HCT116 (cell line): Measurements from ENCODE around the gene SUSD4. TPM values are rescaled to one million over a fixed set of nuclear protein-coding genes. Genes with fewer than 3 reads are reported as not detected.

Experiments
- ATAC-seq: fragments of 200-7000 bp; cut with Tn5 transposase; 2 replicates; pipeline ENCODE4 v1.9.1; 2020; ENCODE audit warnings: mild to moderate bottlenecking, moderate library complexity
- BruUV-seq: library from RNA; stranded (reverse); fragments of 400-500 nt; replicated peaks from 2 replicates; lab custom pipeline; 2021; lab: Mats Ljungman, UMichigan
- CTCF ChIA-PET: fragments of 300-600 bp; sonication (Branson Sonifier 250); formaldehyde crosslinking; loops from one replicate; lab custom pipeline; 2021; ENCODE audit warnings: antibody characterized with exemption; lab: Charles Lee
- POLR2A ChIA-PET: fragments of 300-600, 350-600 bp; sonication (Branson Sonifier 250); formaldehyde crosslinking; loops from one replicate; lab custom pipeline; 2021; ENCODE audit warnings: antibody characterized with exemption; lab: Charles Lee
- RAD21 ChIA-PET, 2 experiments: fragments of 300-600 bp; sonication (Branson Sonifier 250); formaldehyde crosslinking; loops; one replicate each; lab custom pipeline; 2023; ENCODE audit warnings: low total read pairs in 2 of 2; ENCODE audit not compliant: uncharacterized antibody in 2 of 2, unreplicated experiment in 2 of 2, low non-redundant PET in 1 of 2; lab: Charles Lee
- DNase-seq: peaks from one replicate; pipeline ENCODE4 v3.0.0-alpha.2; 2010; ENCODE audit warnings: low read depth, low spot score
- H2AFZ ChIP-seq: fragments of 200-600 bp; shearing (Covaris generic), sonication (generic); 2 replicates; pipeline ENCODE4 v1.6.1; 2017; ENCODE audit warnings: low read depth, mixed run types, mixed read lengths, antibody characterized with exemption, low read length; ENCODE audit not compliant: poor library complexity, severe bottlenecking
- H3K27ac ChIP-seq: 2 replicates; pipeline ENCODE4 v1.5.1; 2012; ENCODE audit warnings: low read depth, low read length
- H3K27me3 ChIP-seq: fragments of 200-600 bp; sonication (generic); 2 replicates; pipeline ENCODE4 v1.6.1; 2016; ENCODE audit warnings: mixed run types, low read length, mixed read lengths; ENCODE audit not compliant: insufficient read depth
- H3K36me3 ChIP-seq, 2 experiments: fragments of 200-500 bp in 1 of 2; fragments of 200-600 bp in 1 of 2; sonication (Bioruptor generic) in 1 of 2; sonication (generic) in 1 of 2; 2 replicates each; pipeline versions ENCODE4 v1.5.1 to v1.6.1; 2014 to 2016; ENCODE audit warnings: low read length in 2 of 2, inconsistent platforms in 1 of 2, mixed read lengths in 1 of 2, mixed run types in 1 of 2; ENCODE audit not compliant: insufficient read depth in 2 of 2, control insufficient read depth in 1 of 2
- H3K4me1 ChIP-seq, 2 experiments: fragments of 200-600 bp in 1 of 2; sonication (generic) in 1 of 2; 2 replicates each; pipeline versions ENCODE4 v1.5.1 to v1.6.1; 2012 to 2017; ENCODE audit warnings: low read length in 2 of 2, inconsistent platforms in 1 of 2, mild to moderate bottlenecking in 1 of 2, mixed read lengths in 1 of 2, mixed run types in 1 of 2, moderate library complexity in 1 of 2; ENCODE audit not compliant: insufficient read depth in 2 of 2, control insufficient read depth in 1 of 2
- H3K4me2 ChIP-seq: fragments of 200-600 bp; sonication (generic); 2 replicates; pipeline ENCODE4 v1.6.1; 2017; ENCODE audit warnings: mixed run types, low read length, mixed read lengths
- H3K4me3 ChIP-seq, 2 experiments: fragments of 200-600 bp in 1 of 2; sonication (generic) in 1 of 2; replicated peaks in 1 of 2; 2 replicates each; pipeline ENCODE4 v1.5.1; 2011 to 2016; ENCODE audit warnings: low read length in 2 of 2, control low read depth in 1 of 2, low read depth in 1 of 2, mild to moderate bottlenecking in 1 of 2, mixed read lengths in 1 of 2, mixed run types in 1 of 2
- H3K79me2 ChIP-seq: fragments of 200-600 bp; sonication (generic); 2 replicates; pipeline ENCODE4 v1.6.1; 2017; ENCODE audit warnings: mild to moderate bottlenecking, mixed run types, low read length, moderate library complexity, mixed read lengths; ENCODE audit not compliant: insufficient read depth
- H3K9ac ChIP-seq: fragments of 200-600 bp; sonication (generic); 2 replicates; pipeline ENCODE4 v1.6.1; 2016; ENCODE audit warnings: low read length, mixed read lengths
- H3K9me2 ChIP-seq: fragments of 200-600 bp; sonication (generic), shearing (Covaris generic); 2 replicates; pipeline ENCODE4 v1.6.1; 2017; ENCODE audit warnings: mixed run types, mild to moderate bottlenecking, moderate library complexity; ENCODE audit not compliant: insufficient read depth
- H3K9me3 ChIP-seq, 2 experiments: fragments of 200-500 bp in 1 of 2; fragments of 200-600 bp in 1 of 2; sonication (Bioruptor generic) in 1 of 2; sonication (generic) in 1 of 2; 2 replicates each; pipeline ENCODE4 v1.6.1; 2014 to 2017; ENCODE audit warnings: low read length in 2 of 2, mixed read lengths in 2 of 2, inconsistent platforms in 1 of 2, low read depth in 1 of 2, mild to moderate bottlenecking in 1 of 2, mixed run types in 1 of 2, moderate library complexity in 1 of 2; ENCODE audit not compliant: control insufficient read depth in 1 of 2, insufficient read depth in 1 of 2
- H4K20me1 ChIP-seq: fragments of 200-600 bp; sonication (generic), shearing (Covaris generic); 2 replicates; pipeline ENCODE4 v1.6.1; 2017; ENCODE audit warnings: mixed run types, mild to moderate bottlenecking, moderate library complexity; ENCODE audit not compliant: insufficient read depth
- ATF3 ChIP-seq: IDR thresholded peaks from 2 replicates; pipeline ENCODE4 v1.6.1; 2012
- CBX3 ChIP-seq: IDR thresholded peaks from 2 replicates; pipeline ENCODE4 v1.6.1; 2012; ENCODE audit warnings: low read depth
- CEBPB ChIP-seq: IDR thresholded peaks from 2 replicates; pipeline ENCODE4 v1.6.1; 2012; ENCODE audit warnings: low read depth
- EZH2 ChIP-seq: fragments of 200-600 bp; sonication (generic); IDR thresholded peaks from 2 replicates; pipeline ENCODE4 v1.6.1; 2017; ENCODE audit warnings: antibody characterized with exemption, mixed run types
- EZH2phosphoT487 ChIP-seq: fragments of 200-600 bp; IDR thresholded peaks from 2 replicates; pipeline ENCODE4 v1.6.1; 2018; ENCODE audit warnings: antibody characterized with exemption, borderline replicate concordance
- FOSL1 ChIP-seq: IDR thresholded peaks from 2 replicates; pipeline ENCODE4 v1.6.1; 2012; ENCODE audit warnings: low read depth
- POLR2AphosphoS5 ChIP-seq: IDR thresholded peaks from 2 replicates; pipeline ENCODE4 v1.6.1; 2011; ENCODE audit warnings: mild to moderate bottlenecking, low read depth, low read length, moderate library complexity
- RAD21 ChIP-seq: IDR thresholded peaks from 2 replicates; pipeline ENCODE4 v1.6.1; 2012; ENCODE audit warnings: low read depth, mild to moderate bottlenecking
- REST ChIP-seq: IDR thresholded peaks from 2 replicates; pipeline ENCODE4 v1.6.1; 2012; ENCODE audit warnings: low read depth
- SIN3A ChIP-seq: IDR thresholded peaks from 2 replicates; pipeline ENCODE4 v1.6.1; 2012; ENCODE audit warnings: low read depth
- SP1 ChIP-seq: IDR thresholded peaks from 2 replicates; pipeline ENCODE4 v1.6.1; 2012; ENCODE audit warnings: low read depth
- SRF ChIP-seq: IDR thresholded peaks from 2 replicates; pipeline ENCODE4 v1.6.1; 2012; ENCODE audit warnings: low read depth
- TCF7L2 ChIP-seq: IDR thresholded peaks from 2 replicates; pipeline ENCODE4 v1.7.0; 2011; ENCODE audit warnings: borderline replicate concordance, inconsistent platforms; ENCODE audit not compliant: insufficient read depth, insufficient read length; ENCODE audit errors: extremely low read depth
- YY1 ChIP-seq: IDR thresholded peaks from 2 replicates; pipeline ENCODE4 v1.6.1; 2011; ENCODE audit warnings: low read length, low read depth, moderate library complexity, mild to moderate bottlenecking; ENCODE audit not compliant: insufficient replicate concordance; ENCODE audit errors: extremely low read depth
- ZFX ChIP-seq: fragments of 450-650 bp; IDR thresholded peaks from 2 replicates; pipeline ENCODE4 v1.6.1; 2017
- ZNF274 ChIP-seq: fragments of 200-500 bp; sonication (Bioruptor generic); IDR thresholded peaks from 2 replicates; pipeline ENCODE4 v1.6.1; 2014; ENCODE audit warnings: mild to moderate bottlenecking, low read depth, low read length, inconsistent platforms
- intact Hi-C: fragments of 100-400 bp; cut with micrococcal nuclease; formaldehyde crosslinking; loops from 2 replicates; pipeline ENCODE4 v1.10.0; 2022
- total RNA-seq: library from RNA; stranded (reverse); gene quantifications from one replicate; pipeline ENCODE4 v1.2.1, GENCODE V29; 2021; ENCODE audit not compliant: unreplicated experiment
- TF ChIP-seq, protein P1 (sequence below), 3 experiments: fragments of 200-600 bp in 1 of 3; sonication (generic) in 1 of 3; IDR thresholded peaks in 2 of 3; conservative IDR thresholded peaks in 1 of 3; 2 replicates each; pipeline ENCODE4 v1.5.1; 2012 to 2017; ENCODE audit warnings: low read depth in 2 of 3, low read length in 2 of 3, antibody characterized with exemption in 1 of 3, borderline replicate concordance in 1 of 3, control low read depth in 1 of 3, mild to moderate bottlenecking in 1 of 3, mixed read lengths in 1 of 3, mixed run types in 1 of 3, moderate library complexity in 1 of 3; ENCODE audit not compliant: insufficient read depth in 1 of 3
- TF ChIP-seq, protein P2 (sequence below): IDR thresholded peaks from 2 replicates; pipeline ENCODE4 v1.6.1; 2011; ENCODE audit warnings: mild to moderate bottlenecking, low read length, moderate library complexity; ENCODE audit not compliant: insufficient replicate concordance; ENCODE audit errors: extremely low read depth

SUSD4 gene
- total RNA-seq, 1 experiment from 2014 or later, result 0.59 TPM

GRCh38 chr1:223242971-223243370 lies 121.0 kb downstream of the SUSD4 start:
- Histone ChIP-seq H3K27ac (no peak overlapping the region), H3K4me1 (peaks cover 0 to 7% of the 10 kb centered on the region in 2 experiments; a peak in 1 of 4 replicates), H3K9me3 (no peaks in the 10 kb centered on the region), H2AFZ (no peak overlapping the region), H4K20me1 (no peaks in the 10 kb centered on the region), H3K27me3 (no peaks in the 10 kb centered on the region), H3K4me2 (no peak overlapping the region), H3K36me3 (no peaks in the 10 kb centered on the region)
- intact Hi-C loops, result no loop called here
- BruUV-seq, result no TSS peak
- POLR2A ChIA-PET, result no interaction called here
- RAD21 ChIA-PET, result no interaction called here
- CTCF ChIA-PET, result no interaction called here
- TF ChIP-seq YY1 (no peak), EZH2 (no peak), SRF (no peak), CEBPB (no peak), SP1 (no peak), FOSL1 (no peak), ATF3 (no peak), CBX3 (no peak), TCF7L2 (no peak), SIN3A (no peak), RAD21 (no peak), POLR2AphosphoS5 (no peak), REST (no peak), ZNF274 (no peak), EZH2phosphoT487 (no peak), ZFX (no peak)
- TF ChIP-seq, protein P1, sequence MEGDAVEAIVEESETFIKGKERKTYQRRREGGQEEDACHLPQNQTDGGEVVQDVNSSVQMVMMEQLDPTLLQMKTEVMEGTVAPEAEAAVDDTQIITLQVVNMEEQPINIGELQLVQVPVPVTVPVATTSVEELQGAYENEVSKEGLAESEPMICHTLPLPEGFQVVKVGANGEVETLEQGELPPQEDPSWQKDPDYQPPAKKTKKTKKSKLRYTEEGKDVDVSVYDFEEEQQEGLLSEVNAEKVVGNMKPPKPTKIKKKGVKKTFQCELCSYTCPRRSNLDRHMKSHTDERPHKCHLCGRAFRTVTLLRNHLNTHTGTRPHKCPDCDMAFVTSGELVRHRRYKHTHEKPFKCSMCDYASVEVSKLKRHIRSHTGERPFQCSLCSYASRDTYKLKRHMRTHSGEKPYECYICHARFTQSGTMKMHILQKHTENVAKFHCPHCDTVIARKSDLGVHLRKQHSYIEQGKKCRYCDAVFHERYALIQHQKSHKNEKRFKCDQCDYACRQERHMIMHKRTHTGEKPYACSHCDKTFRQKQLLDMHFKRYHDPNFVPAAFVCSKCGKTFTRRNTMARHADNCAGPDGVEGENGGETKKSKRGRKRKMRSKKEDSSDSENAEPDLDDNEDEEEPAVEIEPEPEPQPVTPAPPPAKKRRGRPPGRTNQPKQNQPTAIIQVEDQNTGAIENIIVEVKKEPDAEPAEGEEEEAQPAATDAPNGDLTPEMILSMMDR (IDR thresholded peaks at IDR 0.05 in 2 of 3, conservative IDR thresholded peaks at IDR 0.05 in 1 of 3; ENCODE audit: borderline replicate concordance in 1 of 3, insufficient read depth in 1 of 3, low read depth in 2 of 3, low read length in 2 of 3), result no peak
- TF ChIP-seq, protein P2, sequence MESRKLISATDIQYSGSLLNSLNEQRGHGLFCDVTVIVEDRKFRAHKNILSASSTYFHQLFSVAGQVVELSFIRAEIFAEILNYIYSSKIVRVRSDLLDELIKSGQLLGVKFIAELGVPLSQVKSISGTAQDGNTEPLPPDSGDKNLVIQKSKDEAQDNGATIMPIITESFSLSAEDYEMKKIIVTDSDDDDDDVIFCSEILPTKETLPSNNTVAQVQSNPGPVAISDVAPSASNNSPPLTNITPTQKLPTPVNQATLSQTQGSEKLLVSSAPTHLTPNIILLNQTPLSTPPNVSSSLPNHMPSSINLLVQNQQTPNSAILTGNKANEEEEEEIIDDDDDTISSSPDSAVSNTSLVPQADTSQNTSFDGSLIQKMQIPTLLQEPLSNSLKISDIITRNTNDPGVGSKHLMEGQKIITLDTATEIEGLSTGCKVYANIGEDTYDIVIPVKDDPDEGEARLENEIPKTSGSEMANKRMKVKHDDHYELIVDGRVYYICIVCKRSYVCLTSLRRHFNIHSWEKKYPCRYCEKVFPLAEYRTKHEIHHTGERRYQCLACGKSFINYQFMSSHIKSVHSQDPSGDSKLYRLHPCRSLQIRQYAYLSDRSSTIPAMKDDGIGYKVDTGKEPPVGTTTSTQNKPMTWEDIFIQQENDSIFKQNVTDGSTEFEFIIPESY, result no peak
- TF ChIP-seq, all 23 proteins: peak for 0
- H3K9me2 ChIP-seq, result no peaks in the 10 kb centered on the region
- DNase-seq, result no peak
- no peak overlapping the region for H3K9ac ChIP-seq
- H3K4me3 ChIP-seq, result no peak overlapping the region
- H3K79me2 ChIP-seq, result no peaks in the 10 kb centered on the region
- no peak for ATAC-seq
